GM10266 (cell line): Measurements from ENCODE around the gene ZNF8.
"Not testable (repeated sequence)": the region's sequence is repeated elsewhere in the genome, so short reads cannot be mapped to it uniquely, and the experiment has no call there.

ENCODE experiments used
- DNase-seq: peaks from one replicate; pipeline ENCODE4 v3.0.0; 2012; ENCODE audit errors: extremely low spot score
- TF ChIP-seq, protein P1 (sequence below): IDR thresholded peaks from 2 replicates; pipeline ENCODE4 v1.5.1; 2012; ENCODE audit warnings: mild to moderate bottlenecking, low read depth; ENCODE audit not compliant: control insufficient read depth, insufficient read depth; ENCODE audit errors: missing control alignments

The ZNF8 gene

GRCh38 chr19:58336216-58336615, 57.5 kb downstream of the ZNF8 start:
- TF ChIP-seq, protein P1, sequence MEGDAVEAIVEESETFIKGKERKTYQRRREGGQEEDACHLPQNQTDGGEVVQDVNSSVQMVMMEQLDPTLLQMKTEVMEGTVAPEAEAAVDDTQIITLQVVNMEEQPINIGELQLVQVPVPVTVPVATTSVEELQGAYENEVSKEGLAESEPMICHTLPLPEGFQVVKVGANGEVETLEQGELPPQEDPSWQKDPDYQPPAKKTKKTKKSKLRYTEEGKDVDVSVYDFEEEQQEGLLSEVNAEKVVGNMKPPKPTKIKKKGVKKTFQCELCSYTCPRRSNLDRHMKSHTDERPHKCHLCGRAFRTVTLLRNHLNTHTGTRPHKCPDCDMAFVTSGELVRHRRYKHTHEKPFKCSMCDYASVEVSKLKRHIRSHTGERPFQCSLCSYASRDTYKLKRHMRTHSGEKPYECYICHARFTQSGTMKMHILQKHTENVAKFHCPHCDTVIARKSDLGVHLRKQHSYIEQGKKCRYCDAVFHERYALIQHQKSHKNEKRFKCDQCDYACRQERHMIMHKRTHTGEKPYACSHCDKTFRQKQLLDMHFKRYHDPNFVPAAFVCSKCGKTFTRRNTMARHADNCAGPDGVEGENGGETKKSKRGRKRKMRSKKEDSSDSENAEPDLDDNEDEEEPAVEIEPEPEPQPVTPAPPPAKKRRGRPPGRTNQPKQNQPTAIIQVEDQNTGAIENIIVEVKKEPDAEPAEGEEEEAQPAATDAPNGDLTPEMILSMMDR, result no peak
- DNase-seq, result no peak

DNA sequence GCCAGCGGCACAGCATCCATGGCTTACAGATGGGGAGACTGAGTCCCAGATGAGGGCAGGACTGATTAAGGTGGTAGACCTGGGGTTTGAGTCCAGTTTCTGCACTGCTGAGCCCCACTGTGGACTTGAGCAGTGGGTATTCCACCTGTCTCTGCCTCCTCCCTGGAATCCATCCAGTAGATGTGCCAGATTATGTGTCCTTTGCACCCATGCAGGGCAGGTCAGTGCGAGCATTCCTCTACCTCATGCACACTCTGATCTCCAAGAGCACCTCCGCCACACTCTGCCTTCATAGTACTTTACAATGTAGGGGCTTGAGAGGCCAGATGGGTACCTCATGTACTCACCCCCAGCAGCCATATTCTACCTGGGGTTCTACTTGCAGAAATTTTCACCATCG, 58.1 kb downstream of the ZNF8 start:
- no peak for DNase-seq
- TF ChIP-seq, protein P1, result no peak

DNA sequence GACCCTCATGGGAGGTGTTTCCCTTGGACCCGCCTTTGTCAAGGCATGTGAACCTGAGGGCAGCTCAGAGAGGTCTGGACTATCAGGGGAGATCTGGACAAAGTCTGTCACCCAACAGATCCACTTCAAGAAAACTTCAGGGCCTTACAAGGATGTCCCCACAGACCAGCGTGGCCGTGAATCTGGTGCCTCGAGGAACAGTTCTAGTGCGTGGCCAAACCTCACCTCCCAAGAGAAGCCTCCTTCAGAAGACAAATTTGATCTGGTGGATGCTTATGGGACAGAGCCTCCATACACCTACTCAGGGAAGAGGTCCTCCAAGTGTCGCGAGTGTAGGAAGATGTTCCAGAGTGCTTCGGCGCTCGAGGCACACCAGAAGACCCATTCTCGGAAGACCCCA, 59.6 kb downstream of the ZNF8 start:
- TF ChIP-seq, protein P1, result no peak

DNA sequence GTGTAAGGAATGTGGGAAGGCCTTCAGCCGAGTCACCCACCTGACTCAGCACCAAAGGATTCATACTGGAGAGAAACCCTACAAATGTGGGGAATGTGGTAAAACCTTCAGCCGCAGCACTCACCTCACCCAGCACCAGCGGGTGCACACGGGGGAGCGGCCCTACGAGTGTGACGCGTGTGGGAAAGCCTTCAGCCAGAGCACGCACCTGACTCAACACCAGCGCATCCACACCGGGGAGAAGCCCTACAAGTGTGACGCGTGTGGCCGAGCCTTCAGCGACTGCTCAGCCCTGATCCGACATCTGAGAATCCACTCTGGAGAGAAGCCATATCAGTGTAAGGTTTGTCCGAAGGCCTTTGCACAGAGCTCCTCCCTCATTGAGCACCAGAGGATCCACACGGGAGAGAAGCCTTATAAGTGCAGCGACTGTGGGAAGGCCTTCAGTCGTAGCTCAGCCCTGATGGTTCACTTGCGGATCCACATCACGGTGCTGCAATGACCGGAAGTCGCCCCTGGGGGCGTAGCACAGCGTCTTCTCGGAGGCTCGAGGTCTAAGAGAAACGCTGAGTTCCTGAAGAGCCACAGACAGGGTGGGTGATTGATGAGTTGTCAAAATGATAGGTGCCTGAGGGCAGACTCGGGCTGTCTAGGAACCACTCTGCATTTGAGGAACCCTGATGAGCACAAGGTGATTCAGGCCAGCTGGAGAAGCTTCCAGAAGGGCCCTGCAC, 60.2 kb downstream of the ZNF8 start:
- TF ChIP-seq, protein P1, result no peak
- DNase-seq, result no peak

More for the DNA sequence above, 59.6 kb downstream of the ZNF8 start:
- DNase-seq, result no peak

DNA sequence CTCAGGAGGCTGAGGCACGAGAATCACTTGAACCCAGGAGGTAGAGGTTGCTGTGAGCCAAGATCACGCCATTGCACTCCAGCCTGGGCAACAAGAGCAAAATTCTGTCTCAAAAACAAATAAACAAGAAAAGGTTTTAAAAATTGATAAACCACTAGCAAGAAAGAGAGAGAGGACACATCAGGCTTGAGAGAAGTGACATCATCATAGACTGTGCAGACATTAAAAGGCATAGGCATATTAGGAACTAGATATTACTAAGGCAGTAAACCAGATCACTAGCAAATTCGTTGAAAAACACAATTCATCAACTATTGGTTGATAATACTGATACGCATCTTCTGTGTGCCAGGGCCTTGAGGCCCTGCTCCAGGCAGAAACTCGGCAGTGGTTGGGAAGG, 66.8 kb downstream of the ZNF8 start:
- no peak for DNase-seq
- TF ChIP-seq, protein P1, result no peak

- DNase-seq, result peak; percentile 97
- TF ChIP-seq, protein P1, result no peak
These were observed 68.5 kb downstream of the ZNF8 start for GRCh38 chr19:58346961-58347929.

GRCh38 chr19:58348080-58348479, 69.3 kb downstream of the ZNF8 start:
- DNase-seq, result not testable (repeated sequence)
